OCI-LY3 (cell line): ENCODE measurements around the gene UGT1A3.

Experiments used
- EZH2phosphoT487 ChIP-seq: fragments of 200-600 bp; shearing (Covaris generic); IDR thresholded peaks from 2 replicates; pipeline ENCODE4 v1.6.1; 2018; ENCODE audit warnings: antibody characterized with exemption, mixed run types, low read depth
- TF ChIP-seq, protein P1 (sequence below): fragments of 200-600, 300-600 bp; sonication (generic); IDR thresholded peaks from 2 replicates; pipeline ENCODE4 v1.5.1; 2014; ENCODE audit warnings: antibody characterized with exemption, low read length, low read depth

DNA sequence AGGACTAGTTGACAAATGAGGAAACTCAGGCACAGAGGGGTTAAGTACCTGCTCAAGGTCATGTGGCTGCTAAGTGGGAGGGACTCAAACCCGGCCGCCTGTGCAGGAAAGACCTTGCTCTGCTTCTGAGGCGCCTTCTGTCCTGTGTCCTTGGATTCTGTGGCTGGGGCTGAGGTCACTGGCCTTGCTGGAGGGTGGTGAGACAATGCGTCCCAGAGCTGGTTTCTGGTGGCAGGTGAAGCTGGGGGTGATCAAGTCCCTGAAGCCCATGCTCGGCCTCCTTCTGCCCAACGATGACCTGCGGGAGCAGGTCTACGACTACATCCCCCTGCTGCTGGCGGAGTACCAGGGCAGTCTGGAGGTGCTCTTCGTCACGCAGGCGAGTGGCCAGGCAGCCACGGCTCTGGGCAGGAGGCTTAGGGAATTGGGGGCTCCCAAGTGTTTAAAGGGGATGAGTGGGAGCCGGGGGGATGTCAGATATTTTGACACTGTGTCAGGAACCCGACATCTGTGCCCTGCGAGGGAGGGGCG is 65.4 kb downstream of the UGT1A3 start:
- TF ChIP-seq, protein P1, sequence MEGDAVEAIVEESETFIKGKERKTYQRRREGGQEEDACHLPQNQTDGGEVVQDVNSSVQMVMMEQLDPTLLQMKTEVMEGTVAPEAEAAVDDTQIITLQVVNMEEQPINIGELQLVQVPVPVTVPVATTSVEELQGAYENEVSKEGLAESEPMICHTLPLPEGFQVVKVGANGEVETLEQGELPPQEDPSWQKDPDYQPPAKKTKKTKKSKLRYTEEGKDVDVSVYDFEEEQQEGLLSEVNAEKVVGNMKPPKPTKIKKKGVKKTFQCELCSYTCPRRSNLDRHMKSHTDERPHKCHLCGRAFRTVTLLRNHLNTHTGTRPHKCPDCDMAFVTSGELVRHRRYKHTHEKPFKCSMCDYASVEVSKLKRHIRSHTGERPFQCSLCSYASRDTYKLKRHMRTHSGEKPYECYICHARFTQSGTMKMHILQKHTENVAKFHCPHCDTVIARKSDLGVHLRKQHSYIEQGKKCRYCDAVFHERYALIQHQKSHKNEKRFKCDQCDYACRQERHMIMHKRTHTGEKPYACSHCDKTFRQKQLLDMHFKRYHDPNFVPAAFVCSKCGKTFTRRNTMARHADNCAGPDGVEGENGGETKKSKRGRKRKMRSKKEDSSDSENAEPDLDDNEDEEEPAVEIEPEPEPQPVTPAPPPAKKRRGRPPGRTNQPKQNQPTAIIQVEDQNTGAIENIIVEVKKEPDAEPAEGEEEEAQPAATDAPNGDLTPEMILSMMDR: no peak
- TF ChIP-seq EZH2phosphoT487: no peak
